AG10803 (cell line): Measurements from ENCODE around the gene HMG20A.
A peak's percentile ranks its signal among the peaks of the same experiment; 100 is the strongest.

Experiments
- DNase-seq: peaks from one replicate; pipeline ENCODE4 v3.0.0; 2010; ENCODE audit warnings: low read depth
- H3K4me3 ChIP-seq: 2 replicates; pipeline ENCODE4 v1.5.1; 2011; ENCODE audit warnings: mild to moderate bottlenecking, low read length, control low read depth
- CTCF ChIP-seq: conservative IDR thresholded peaks from 2 replicates; pipeline ENCODE4 v1.5.1; 2011; ENCODE audit warnings: mild to moderate bottlenecking, low read length, control low read depth, inconsistent platforms

HMG20A gene

GRCh38 chr15:77414789-77415442 is 5.8 kb upstream of the HMG20A start:
- H3K4me3 ChIP-seq = no peak overlapping the region
- no peak for DNase-seq
- TF ChIP-seq CTCF = no peak

DNA sequence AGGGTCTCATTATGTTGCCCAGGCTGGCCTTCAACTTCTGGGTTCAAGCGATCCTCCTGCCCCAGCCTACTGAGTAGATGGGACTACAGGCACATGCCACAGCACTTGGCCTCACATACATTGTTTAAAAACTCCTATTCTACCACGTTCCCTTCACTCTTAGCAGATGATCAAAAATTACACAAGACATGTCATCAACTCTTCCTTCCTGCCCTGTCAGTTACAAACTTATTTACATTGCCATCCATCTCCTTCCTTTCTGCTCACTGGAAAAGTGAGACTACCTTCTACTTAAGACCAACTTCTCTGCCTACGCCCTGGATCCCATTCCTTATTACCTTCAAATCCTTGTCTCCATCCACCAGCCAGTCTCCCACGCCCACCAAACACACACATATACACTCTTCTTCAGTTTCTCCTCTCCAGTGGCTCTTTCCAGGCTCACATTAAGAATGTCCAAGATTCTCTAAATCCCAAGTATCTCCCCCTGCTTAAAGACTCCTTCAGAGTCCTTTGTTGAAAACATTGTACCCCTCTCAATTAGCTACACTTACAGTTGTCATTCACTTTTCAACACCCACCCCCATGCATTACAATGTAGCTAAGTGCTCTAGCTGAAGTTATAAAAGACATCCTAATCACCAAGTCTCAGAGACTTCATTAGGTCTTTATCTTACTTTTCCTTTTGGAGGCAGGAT is 5.1 kb upstream of the HMG20A start:
- DNase-seq = no peak
- TF ChIP-seq CTCF = no peak
- H3K4me3 ChIP-seq = no peak overlapping the region

DNA sequence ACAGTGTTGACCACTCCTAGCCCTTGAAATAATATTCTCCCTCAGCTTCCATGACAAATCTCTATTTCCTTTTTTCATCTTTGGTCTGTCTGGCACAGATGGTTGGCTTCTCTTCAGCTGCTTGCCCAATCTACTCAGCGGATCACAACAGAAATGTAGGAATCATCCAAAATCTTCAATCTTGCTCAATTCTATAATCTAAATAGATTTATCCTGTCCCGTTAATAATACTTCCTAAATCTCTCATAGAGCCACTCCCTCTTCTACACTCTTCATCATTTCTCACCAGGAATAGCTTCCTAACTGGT is 4.6 kb upstream of the HMG20A start:
- peak; percentile 86 for DNase-seq
- peak overlapping the region; percentile 29 for H3K4me3 ChIP-seq

GRCh38 chr15:77416954-77417353 is 3.7 kb upstream of the HMG20A start:
- DNase-seq = no peak
- H3K4me3 ChIP-seq = peak overlapping the region; percentile 92
- no peak for TF ChIP-seq CTCF

More for the DNA sequence above, 4.6 kb upstream of the HMG20A start:
- no peak for TF ChIP-seq CTCF

GRCh38 chr15:77417602-77418001 is 3.1 kb upstream of the HMG20A start:
- H3K4me3 ChIP-seq = peak overlapping the region; percentile 92
- DNase-seq = peak; percentile 40
- no peak for TF ChIP-seq CTCF

- no peak for TF ChIP-seq CTCF
Observed at GRCh38 chr15:77418391-77418965, 2.2 kb upstream of the HMG20A start.

More at GRCh38 chr15:77418391-77418965, 2.2 kb upstream of the HMG20A start:
- DNase-seq = peak; percentile 50
- peak overlapping the region; percentile 92 for H3K4me3 ChIP-seq
